Endothelial cell of umbilical vein (primary cell): ENCODE data around the gene CCDC170. TPM values are rescaled to one million over a fixed set of nuclear protein-coding genes. Genes with fewer than 3 reads are reported as not detected.

Source experiments
- BruUV-seq: library from RNA; stranded (reverse); fragments of 400-500 nt; replicated peaks from 2 replicates; lab custom pipeline; 2021; lab: Mats Ljungman, UMichigan
- CTCF ChIA-PET: fragments of 300-600, 350-600 bp; sonication (Branson Sonifier 250); formaldehyde crosslinking; loops from one replicate; lab custom pipeline; 2021; ENCODE audit warnings: antibody characterized with exemption, inconsistent platforms; lab: Charles Lee
- POLR2A ChIA-PET: fragments of 300-600, 350-600 bp; sonication (Branson Sonifier 250); formaldehyde crosslinking; loops from one replicate; lab custom pipeline; 2021; ENCODE audit warnings: antibody characterized with exemption, inconsistent platforms; lab: Charles Lee
- DNase-seq: peaks from one replicate; pipeline ENCODE4 v3.0.0-alpha.2; 2011; ENCODE audit warnings: low read depth, low spot score
- FAIRE-seq: peaks from 2 replicates; lab custom pipeline; 2011; peaks lifted over from hg19 to GRCh38; lab: Jason Lieb, UNC
- H2AFZ ChIP-seq: 2 replicates; pipeline ENCODE4 v1.6.0; 2012; ENCODE audit warnings: low read depth, low read length, control low read depth, inconsistent platforms
- H3K27ac ChIP-seq: 2 replicates; pipeline ENCODE4 v1.5.1; 2011; ENCODE audit warnings: low read depth, mild to moderate bottlenecking, control low read depth, low read length, moderate library complexity; ENCODE audit not compliant: insufficient read depth
- H3K27me3 ChIP-seq, 2 experiments: 2 replicates each; pipeline versions ENCODE4 v1.6.0 to v1.6.1; 2011; ENCODE audit warnings: low read length in 2 of 2, mixed read lengths in 1 of 2; ENCODE audit not compliant: control insufficient read depth in 2 of 2, insufficient read depth in 2 of 2
- H3K36me3 ChIP-seq, 2 experiments: 2 replicates in 1 of 2; 3 replicates in 1 of 2; pipeline ENCODE4 v1.5.1; 2011; ENCODE audit warnings: low read length in 2 of 2, mild to moderate bottlenecking in 1 of 2, moderate library complexity in 1 of 2; ENCODE audit not compliant: control insufficient read depth in 2 of 2, insufficient read depth in 2 of 2; ENCODE audit errors: extremely low read depth in 1 of 2
- H3K4me1 ChIP-seq: 3 replicates; pipeline ENCODE4 v1.5.1; 2011; ENCODE audit warnings: mild to moderate bottlenecking, low read length; ENCODE audit not compliant: control insufficient read depth, insufficient read depth; ENCODE audit errors: extremely low read depth
- H3K4me2 ChIP-seq: 2 replicates; pipeline ENCODE4 v1.6.1; 2011; ENCODE audit warnings: low read length, control low read depth, mixed read lengths; ENCODE audit not compliant: insufficient read depth
- H3K4me3 ChIP-seq, 3 experiments: fragments of 200-600 bp in 1 of 3; sonication (generic), shearing (Covaris generic) in 1 of 3; replicated peaks in 1 of 3; 2 replicates each; pipeline ENCODE4 v1.5.1; 2011 to 2016; ENCODE audit warnings: control low read depth in 3 of 3, low read length in 3 of 3, mild to moderate bottlenecking in 2 of 3, inconsistent platforms in 1 of 3, low read depth in 1 of 3, moderate library complexity in 1 of 3; ENCODE audit not compliant: insufficient read depth in 1 of 3
- H3K79me2 ChIP-seq: 2 replicates; pipeline ENCODE4 v1.6.0; 2012; ENCODE audit warnings: low read length, inconsistent platforms; ENCODE audit not compliant: control insufficient read depth, insufficient read depth
- H3K9ac ChIP-seq: replicated peaks from 2 replicates; pipeline ENCODE3; 2011; ENCODE audit warnings: low read length, control low read depth; ENCODE audit not compliant: insufficient read depth; ENCODE audit errors: extremely low read depth
- H3K9me1 ChIP-seq: replicated peaks from 3 replicates; pipeline ENCODE4 v1.6.0; 2011; ENCODE audit warnings: mild to moderate bottlenecking, low read length; ENCODE audit not compliant: control insufficient read depth, insufficient read depth; ENCODE audit errors: extremely low read depth
- H3K9me3 ChIP-seq: replicated peaks from 2 replicates; pipeline ENCODE4 v1.5.1; 2012; ENCODE audit warnings: low read length, inconsistent platforms; ENCODE audit not compliant: control insufficient read depth, insufficient read depth
- H4K20me1 ChIP-seq: replicated peaks from 2 replicates; pipeline ENCODE3; 2011; ENCODE audit warnings: mild to moderate bottlenecking, low read length; ENCODE audit not compliant: control insufficient read depth, insufficient read depth; ENCODE audit errors: extremely low read depth
- EZH2 ChIP-seq: IDR thresholded peaks from 2 replicates; pipeline ENCODE4 v1.6.1; 2012; ENCODE audit warnings: borderline replicate concordance, low read depth, mild to moderate bottlenecking, moderate library complexity, low read length, inconsistent platforms; ENCODE audit not compliant: severe bottlenecking
- GATA2 ChIP-seq: IDR thresholded peaks from 2 replicates; pipeline ENCODE4 v1.7.0; 2011; ENCODE audit warnings: low read depth, mild to moderate bottlenecking, moderate library complexity, mixed read lengths, low read length; ENCODE audit not compliant: insufficient read length, insufficient read depth
- JUN ChIP-seq: IDR thresholded peaks from 2 replicates; pipeline ENCODE4 v1.6.1; 2011; ENCODE audit warnings: borderline replicate concordance, low read depth; ENCODE audit not compliant: insufficient read length, insufficient read depth
- MYC ChIP-seq: IDR thresholded peaks from one replicate; pipeline ENCODE4 v1.6.1; 2011; ENCODE audit warnings: mild to moderate bottlenecking, low read depth, low read length
- POLR2A ChIP-seq: IDR thresholded peaks from 2 replicates; pipeline ENCODE4 v1.6.1; 2012; ENCODE audit warnings: low read depth, mild to moderate bottlenecking, control low read depth, low read length
- POLR2AphosphoS5 ChIP-seq: IDR thresholded peaks from 2 replicates; pipeline ENCODE4 v1.6.1; 2012; ENCODE audit warnings: low read depth, mild to moderate bottlenecking, control low read depth, low read length, moderate library complexity; ENCODE audit not compliant: insufficient read depth
- dilution Hi-C: fragments of 300-500 bp; cut with MboI; formaldehyde crosslinking; loops from one replicate; pipeline ENCODE4 v1.15.0; 2019; ENCODE audit warnings: low sequenced_read_pairs; ENCODE audit not compliant: extremely low pct_ligation_motif_present
- intact Hi-C: fragments of 100-400 bp; cut with micrococcal nuclease; formaldehyde crosslinking; loops from one replicate; pipeline ENCODE4 v1.10.0; 2022
- polyA plus RNA-seq, 4 experiments: library from polyadenylated mRNA; depleted of rRNA in 3 of 4; stranded (reverse) in 3 of 4; unstranded in 1 of 4; fragments of >200 nt; gene quantifications; 2 replicates each; pipeline versions ENCODE4 v1.2.1 to v1.2.3, GENCODE V29; 2011 to 2012; ENCODE audit warnings: missing spikeins in 1 of 4
- total RNA-seq: library from RNA; stranded (reverse); gene quantifications from 2 replicates; pipeline ENCODE4 v1.2.3, GENCODE V29; 2021

The CCDC170 gene
- total and polyA plus RNA-seq, 2 donors (not counting 3 experiments of a cell fraction or from before 2014, with no cell fraction given), result 0.07 to 0.21 TPM

GRCh38 chr6:151506761-151507160 lies 12.9 kb downstream of the CCDC170 start:
- Histone ChIP-seq H3K9me3 (no peaks in the 10 kb centered on the region), H3K27ac (no peak overlapping the region), H3K9ac (no peak overlapping the region), H3K79me2 (no peaks in the 10 kb centered on the region), H3K4me2 (no peak overlapping the region), H3K4me3 (no peak overlapping the region), H3K9me1 (no peaks in the 10 kb centered on the region), H3K27me3 (no peaks in the 10 kb centered on the region), H2AFZ (no peak overlapping the region), H3K36me3 (no peaks in the 10 kb centered on the region), H3K4me1 (peaks cover 9% of the 10 kb centered on the region), H4K20me1 (no peaks in the 10 kb centered on the region)
- intact Hi-C loops (no loop called here), dilution Hi-C loops (no loop called here)
- ChIA-PET POLR2A (no interaction called here), CTCF (interaction anchor here (1.2 kb wide), 1 partner anchor 850 kb away, joined by 3 read pairs; no protein-coding TSS in a partner anchor)
- no TSS peak for BruUV-seq
- DNase-seq (no peak), FAIRE-seq (no peak)
- no peak for TF ChIP-seq JUN
- no peak for TF ChIP-seq EZH2
- no peak for TF ChIP-seq GATA2
- no peak for TF ChIP-seq POLR2AphosphoS5
- no peak for TF ChIP-seq MYC

- Histone ChIP-seq H3K27ac (no peak overlapping the region), H3K4me1 (no peaks in the 10 kb centered on the region), H3K9me1 (no peaks in the 10 kb centered on the region), H2AFZ (no peak overlapping the region), H3K4me3 (no peak overlapping the region), H3K79me2 (no peaks in the 10 kb centered on the region), H3K9ac (no peak overlapping the region), H3K27me3 (no peaks in the 10 kb centered on the region), H3K4me2 (no peak overlapping the region), H4K20me1 (no peaks in the 10 kb centered on the region), H3K9me3 (no peaks in the 10 kb centered on the region), H3K36me3 (no peaks in the 10 kb centered on the region)
- BruUV-seq, result no TSS peak
- intact Hi-C loops (no loop called here), dilution Hi-C loops (no loop called here)
- ChIA-PET CTCF (interaction anchor here (0.7 kb wide), 1 partner anchor 1091 kb away, joined by 3 read pairs; no protein-coding TSS in a partner anchor), POLR2A (no interaction called here)
- no peak for DNase-seq
- FAIRE-seq, result no peak
- TF ChIP-seq POLR2A (no peak), GATA2 (no peak)
These were observed 15.2 kb downstream of the CCDC170 start for GRCh38 chr6:151509048-151509447.
